ENCODE results near the gene CERT1. TPM values are rescaled to one million over a fixed set of nuclear protein-coding genes. Genes with fewer than 3 reads are reported as not detected.

Gene CERT1
- polyA plus RNA-seq, 1 of the 3 experiments (the other 2 are of a cell fraction) = 4.5 TPM

DNA sequence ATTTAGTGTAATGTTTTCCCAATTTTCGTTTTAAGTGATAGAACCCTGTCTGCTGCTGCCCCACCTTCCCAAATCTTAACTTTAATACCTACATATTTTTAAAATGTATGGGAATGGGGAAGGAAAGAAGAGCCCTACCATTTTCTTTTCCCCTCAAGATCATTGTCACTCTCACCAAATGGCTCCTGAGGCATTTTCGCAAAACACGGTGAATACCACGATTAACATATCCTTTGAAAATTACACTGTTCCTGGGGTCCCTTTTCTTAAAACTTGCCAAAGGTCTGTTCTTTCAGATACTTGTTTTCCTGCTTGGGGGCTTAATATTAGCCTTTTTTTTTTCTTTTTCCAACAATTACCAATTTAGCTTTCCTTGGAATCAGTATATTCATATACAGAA, 36.1 kb downstream of the CERT1 start:
- POLR2A ChIA-PET = no interaction called here
- 95% methylated on average over 4 of the region's 4 CpGs for WGBS (ENCODE audit: low lambda C conversion rate)
- TF ChIP-seq, protein P1, sequence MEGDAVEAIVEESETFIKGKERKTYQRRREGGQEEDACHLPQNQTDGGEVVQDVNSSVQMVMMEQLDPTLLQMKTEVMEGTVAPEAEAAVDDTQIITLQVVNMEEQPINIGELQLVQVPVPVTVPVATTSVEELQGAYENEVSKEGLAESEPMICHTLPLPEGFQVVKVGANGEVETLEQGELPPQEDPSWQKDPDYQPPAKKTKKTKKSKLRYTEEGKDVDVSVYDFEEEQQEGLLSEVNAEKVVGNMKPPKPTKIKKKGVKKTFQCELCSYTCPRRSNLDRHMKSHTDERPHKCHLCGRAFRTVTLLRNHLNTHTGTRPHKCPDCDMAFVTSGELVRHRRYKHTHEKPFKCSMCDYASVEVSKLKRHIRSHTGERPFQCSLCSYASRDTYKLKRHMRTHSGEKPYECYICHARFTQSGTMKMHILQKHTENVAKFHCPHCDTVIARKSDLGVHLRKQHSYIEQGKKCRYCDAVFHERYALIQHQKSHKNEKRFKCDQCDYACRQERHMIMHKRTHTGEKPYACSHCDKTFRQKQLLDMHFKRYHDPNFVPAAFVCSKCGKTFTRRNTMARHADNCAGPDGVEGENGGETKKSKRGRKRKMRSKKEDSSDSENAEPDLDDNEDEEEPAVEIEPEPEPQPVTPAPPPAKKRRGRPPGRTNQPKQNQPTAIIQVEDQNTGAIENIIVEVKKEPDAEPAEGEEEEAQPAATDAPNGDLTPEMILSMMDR (IDR thresholded peaks at IDR 0.05) = no peak
- TF ChIP-seq EP300 (IDR thresholded peaks at IDR 0.05; ENCODE audit: borderline replicate concordance in 1 of 2, low read depth in 1 of 2, low read length in 1 of 2) = no peak
- TF ChIP-seq NRF1 (IDR thresholded peaks at IDR 0.05; ENCODE audit: low read depth, low read length) = no peak
- TF ChIP-seq, protein P2, sequence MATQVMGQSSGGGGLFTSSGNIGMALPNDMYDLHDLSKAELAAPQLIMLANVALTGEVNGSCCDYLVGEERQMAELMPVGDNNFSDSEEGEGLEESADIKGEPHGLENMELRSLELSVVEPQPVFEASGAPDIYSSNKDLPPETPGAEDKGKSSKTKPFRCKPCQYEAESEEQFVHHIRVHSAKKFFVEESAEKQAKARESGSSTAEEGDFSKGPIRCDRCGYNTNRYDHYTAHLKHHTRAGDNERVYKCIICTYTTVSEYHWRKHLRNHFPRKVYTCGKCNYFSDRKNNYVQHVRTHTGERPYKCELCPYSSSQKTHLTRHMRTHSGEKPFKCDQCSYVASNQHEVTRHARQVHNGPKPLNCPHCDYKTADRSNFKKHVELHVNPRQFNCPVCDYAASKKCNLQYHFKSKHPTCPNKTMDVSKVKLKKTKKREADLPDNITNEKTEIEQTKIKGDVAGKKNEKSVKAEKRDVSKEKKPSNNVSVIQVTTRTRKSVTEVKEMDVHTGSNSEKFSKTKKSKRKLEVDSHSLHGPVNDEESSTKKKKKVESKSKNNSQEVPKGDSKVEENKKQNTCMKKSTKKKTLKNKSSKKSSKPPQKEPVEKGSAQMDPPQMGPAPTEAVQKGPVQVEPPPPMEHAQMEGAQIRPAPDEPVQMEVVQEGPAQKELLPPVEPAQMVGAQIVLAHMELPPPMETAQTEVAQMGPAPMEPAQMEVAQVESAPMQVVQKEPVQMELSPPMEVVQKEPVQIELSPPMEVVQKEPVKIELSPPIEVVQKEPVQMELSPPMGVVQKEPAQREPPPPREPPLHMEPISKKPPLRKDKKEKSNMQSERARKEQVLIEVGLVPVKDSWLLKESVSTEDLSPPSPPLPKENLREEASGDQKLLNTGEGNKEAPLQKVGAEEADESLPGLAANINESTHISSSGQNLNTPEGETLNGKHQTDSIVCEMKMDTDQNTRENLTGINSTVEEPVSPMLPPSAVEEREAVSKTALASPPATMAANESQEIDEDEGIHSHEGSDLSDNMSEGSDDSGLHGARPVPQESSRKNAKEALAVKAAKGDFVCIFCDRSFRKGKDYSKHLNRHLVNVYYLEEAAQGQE (IDR thresholded peaks at IDR 0.05; ENCODE audit: low read depth, low read length) = no peak
- no peak for TF ChIP-seq TAF1 (IDR thresholded peaks at IDR 0.05; ENCODE audit: borderline replicate concordance, low read depth, low read length)
- no peak for TF ChIP-seq RXRA (IDR thresholded peaks at IDR 0.05; ENCODE audit: borderline replicate concordance, low read depth)
- TF ChIP-seq SMC3 (IDR thresholded peaks at IDR 0.05; ENCODE audit: low read depth, low read length) = no peak
- TF ChIP-seq, protein P3, sequence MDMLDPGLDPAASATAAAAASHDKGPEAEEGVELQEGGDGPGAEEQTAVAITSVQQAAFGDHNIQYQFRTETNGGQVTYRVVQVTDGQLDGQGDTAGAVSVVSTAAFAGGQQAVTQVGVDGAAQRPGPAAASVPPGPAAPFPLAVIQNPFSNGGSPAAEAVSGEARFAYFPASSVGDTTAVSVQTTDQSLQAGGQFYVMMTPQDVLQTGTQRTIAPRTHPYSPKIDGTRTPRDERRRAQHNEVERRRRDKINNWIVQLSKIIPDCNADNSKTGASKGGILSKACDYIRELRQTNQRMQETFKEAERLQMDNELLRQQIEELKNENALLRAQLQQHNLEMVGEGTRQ (IDR thresholded peaks at IDR 0.05; ENCODE audit: borderline replicate concordance, low read depth, low read length) = no peak
- no peak for TF ChIP-seq GABPA (IDR thresholded peaks at IDR 0.05; ENCODE audit: low read depth)
- TF ChIP-seq FOSL2 (IDR thresholded peaks at IDR 0.05; ENCODE audit: borderline replicate concordance, low read depth) = no peak
- TF ChIP-seq GATA2 (CRISPR knock-in tag; IDR thresholded peaks at IDR 0.05) = no peak
- TF ChIP-seq MXI1 (IDR thresholded peaks at IDR 0.05; ENCODE audit: low read depth, low read length) = no peak
- no peak for TF ChIP-seq TCF12 (IDR thresholded peaks at IDR 0.05)
- TF ChIP-seq, protein P4, sequence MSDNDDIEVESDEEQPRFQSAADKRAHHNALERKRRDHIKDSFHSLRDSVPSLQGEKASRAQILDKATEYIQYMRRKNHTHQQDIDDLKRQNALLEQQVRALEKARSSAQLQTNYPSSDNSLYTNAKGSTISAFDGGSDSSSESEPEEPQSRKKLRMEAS (IDR thresholded peaks at IDR 0.05; ENCODE audit: low read depth) = no peak
- TF ChIP-seq FOXM1 (IDR thresholded peaks at IDR 0.05; ENCODE audit: low read depth) = no peak
- no peaks in the 10 kb centered on the region for H4K20me1 ChIP-seq (ENCODE audit: insufficient read depth)
- no peak for DNase-seq
- H3K4me2 ChIP-seq = no peak overlapping the region
- no peaks in the 10 kb centered on the region for H3F3A ChIP-seq (replicated peaks; ENCODE audit: insufficient read depth)
- H3K27me3 ChIP-seq (ENCODE audit: insufficient read depth) = no peaks in the 10 kb centered on the region
- H3K9ac ChIP-seq = no peak overlapping the region
- CTCF ChIA-PET = no interaction called here
- H3K4me3 ChIP-seq (ENCODE audit: low read depth in 2 of 2, low read length in 1 of 2) = no peak overlapping the region
- H3K27ac ChIP-seq (ENCODE audit: low read depth in 2 of 2, low read length in 1 of 2) = no peak overlapping the region
- H3K36me3 ChIP-seq (replicated peaks in 1 of 2; ENCODE audit: control insufficient read depth in 1 of 2, insufficient read depth in 2 of 2, low read length in 1 of 2) = peaks cover 0 to 1% of the 10 kb centered on the region in 2 experiments
- H3K9me2 ChIP-seq = no peaks in the 10 kb centered on the region
- no peak overlapping the region for H2AFZ ChIP-seq (ENCODE audit: low read depth)
- peaks cover 31% of the 10 kb centered on the region for H3K79me2 ChIP-seq (ENCODE audit: insufficient read depth)
- H3K4me1 ChIP-seq (ENCODE audit: control insufficient read depth in 1 of 2, insufficient read depth in 2 of 2, low read depth in 1 of 2, low read length in 1 of 2) = no peaks in the 10 kb centered on the region
- H3K9me3 ChIP-seq = no peaks in the 10 kb centered on the region

Measured in SK-N-SH (cell line).